ENCODE data around the gene IL1R2. TPM values are rescaled to one million over a fixed set of nuclear protein-coding genes. Genes with fewer than 3 reads are reported as not detected.

The IL1R2 gene
- total and polyA plus RNA-seq, 2 of the 13 experiments (the other 11 are each of a cell fraction or from before 2014, with no cell fraction given), result 3.6 to 7.3 TPM

DNA sequence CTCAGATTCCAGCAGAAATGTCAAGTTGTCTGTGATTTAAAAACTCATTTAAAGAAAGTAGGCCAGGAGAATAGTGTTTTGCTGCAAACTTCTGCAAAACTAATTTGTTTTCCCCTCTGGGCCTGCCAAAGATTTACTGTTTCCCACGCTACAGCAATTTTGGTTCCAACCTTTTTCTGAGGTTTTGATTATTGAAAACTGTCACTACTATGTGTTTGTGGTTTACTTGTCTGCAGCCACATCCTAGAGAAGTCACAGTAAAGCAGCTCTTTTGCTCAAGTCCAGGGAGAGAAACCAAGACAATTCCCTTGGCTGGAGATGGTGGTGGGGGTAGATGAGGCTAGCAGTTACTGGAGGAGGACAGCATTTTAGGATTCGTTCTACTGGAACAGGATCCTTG, 12.8 kb downstream of the IL1R2 start:
- H2AFZ ChIP-seq (ENCODE audit: low read length), result no peak overlapping the region
- H3K36me3 ChIP-seq (replicated peaks in 1 of 2; ENCODE audit: control insufficient read depth in 1 of 2, insufficient read depth in 2 of 2, low read length in 2 of 2), result no peaks in the 10 kb centered on the region
- H4K20me1 ChIP-seq (ENCODE audit: insufficient read depth, low read length), result no peaks in the 10 kb centered on the region
- no peaks in the 10 kb centered on the region for H3K27me3 ChIP-seq (ENCODE audit: control insufficient read depth in 1 of 2, insufficient read depth in 2 of 2, low read length in 2 of 2)
- in situ Hi-C loops (cut with HindIII; ENCODE audit: extremely low pct_ligation_motif_present, low pct_unique_long_range_greater_than_20kb) (no loop called here), intact Hi-C loops (cut with micrococcal nuclease; ENCODE audit: unreplicated experiment) (loop anchor here (5.0 kb wide), 1 partner anchor 353 kb away; the partner anchor contains the start of gene IL18R1)
- BruUV-seq (replicated peaks), result no TSS peak
- no peak overlapping the region for H3K9ac ChIP-seq (ENCODE audit: insufficient read depth, low read depth, low read length)
- no peak overlapping the region for H3K4me3 ChIP-seq (replicated peaks in 1 of 3; ENCODE audit: insufficient read depth in 1 of 3, low read depth in 2 of 3, low read length in 3 of 3)
- no peak overlapping the region for H3K4me2 ChIP-seq (ENCODE audit: low read depth, low read length)
- no peaks in the 10 kb centered on the region for H3K9me3 ChIP-seq (ENCODE audit: low read length)
- no peaks in the 10 kb centered on the region for H3K79me2 ChIP-seq (ENCODE audit: insufficient read depth, low read length)
- ATAC-seq (no peak), FAIRE-seq (no peak), DNase-seq (ENCODE audit: low spot score) (no peak)
- ChIA-PET CTCF (ENCODE audit: low intra/inter-chr PET ratio, low total read pairs) (no interaction called here), POLR2A (no interaction called here)
- 57% methylated on average over 2 of the region's 2 CpGs for WGBS (ENCODE audit: low lambda C conversion rate)
- peaks cover 31% of the 10 kb centered on the region for H3K4me1 ChIP-seq (ENCODE audit: insufficient read depth, low read length)
- TF ChIP-seq JARID2 (CRISPR knock-in tag; IDR thresholded peaks at IDR 0.05; ENCODE audit: insufficient replicate concordance) (no peak), U2AF2 (IDR thresholded peaks at IDR 0.05; ENCODE audit: low read depth, low read length) (no peak), NONO (IDR thresholded peaks at IDR 0.05) (no peak), NONO (CRISPR knock-in tag; conservative IDR thresholded peaks at IDR 0.05) (no peak), LCORL (IDR thresholded peaks at IDR 0.05) (no peak), LCORL (CRISPR knock-in tag; IDR thresholded peaks at IDR 0.05) (no peak), FOXJ3 (CRISPR knock-in tag; IDR thresholded peaks at IDR 0.05; ENCODE audit: borderline replicate concordance) (no peak)
- TF ChIP-seq, protein P1, sequence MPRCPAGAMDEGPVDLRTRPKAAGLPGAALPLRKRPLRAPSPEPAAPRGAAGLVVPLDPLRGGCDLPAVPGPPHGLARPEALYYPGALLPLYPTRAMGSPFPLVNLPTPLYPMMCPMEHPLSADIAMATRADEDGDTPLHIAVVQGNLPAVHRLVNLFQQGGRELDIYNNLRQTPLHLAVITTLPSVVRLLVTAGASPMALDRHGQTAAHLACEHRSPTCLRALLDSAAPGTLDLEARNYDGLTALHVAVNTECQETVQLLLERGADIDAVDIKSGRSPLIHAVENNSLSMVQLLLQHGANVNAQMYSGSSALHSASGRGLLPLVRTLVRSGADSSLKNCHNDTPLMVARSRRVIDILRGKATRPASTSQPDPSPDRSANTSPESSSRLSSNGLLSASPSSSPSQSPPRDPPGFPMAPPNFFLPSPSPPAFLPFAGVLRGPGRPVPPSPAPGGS (CRISPR knock-in tag; IDR thresholded peaks at IDR 0.05), result no peak
- H3K27ac ChIP-seq (ENCODE audit: extremely low read length, insufficient read depth, low read length), result no peak overlapping the region

DNA sequence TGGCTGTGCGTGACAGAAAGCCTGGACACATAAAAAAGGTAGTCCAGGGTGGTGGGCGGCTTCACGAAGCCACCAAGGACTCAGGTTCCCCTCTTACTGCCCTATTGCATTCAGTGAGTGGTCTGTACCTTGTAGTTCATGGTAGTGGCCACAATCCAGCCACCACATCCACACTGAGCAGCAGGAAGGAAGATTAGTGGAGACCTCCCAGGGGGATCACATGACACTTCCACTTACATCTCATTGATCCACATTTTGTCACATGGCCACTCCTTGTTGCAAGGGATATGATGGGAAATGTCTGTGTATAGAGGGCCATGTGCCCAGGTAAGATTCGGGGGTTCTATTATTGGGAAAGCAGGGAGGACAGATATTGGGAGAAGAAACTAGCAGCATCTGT, 13.7 kb downstream of the IL1R2 start:
- ChIA-PET CTCF (ENCODE audit: low intra/inter-chr PET ratio, low total read pairs) (interaction anchor here (0.6 to 2.7 kb wide), 4 partner anchors 15 to 350 kb away, joined by 3 to 25 read pairs (median 4); partner anchors contain the start of gene IL18R1), POLR2A (no interaction called here)
- H3K4me1 ChIP-seq (ENCODE audit: insufficient read depth, low read length), result peaks cover 22% of the 10 kb centered on the region
- WGBS (ENCODE audit: low lambda C conversion rate), result 80% methylated on average over 4 of the region's 4 CpGs
- no TSS peak for BruUV-seq (replicated peaks)
- no peak overlapping the region for H3K9ac ChIP-seq (ENCODE audit: insufficient read depth, low read depth, low read length)
- no peaks in the 10 kb centered on the region for H4K20me1 ChIP-seq (ENCODE audit: insufficient read depth, low read length)
- no peak overlapping the region for H3K4me2 ChIP-seq (ENCODE audit: low read depth, low read length)
- peak; percentile 60 for ATAC-seq
- no peaks in the 10 kb centered on the region for H3K36me3 ChIP-seq (replicated peaks in 1 of 2; ENCODE audit: control insufficient read depth in 1 of 2, insufficient read depth in 2 of 2, low read length in 2 of 2)
- DNase-seq (ENCODE audit: low spot score), result no peak
- no peaks in the 10 kb centered on the region for H3K9me3 ChIP-seq (ENCODE audit: low read length)
- H2AFZ ChIP-seq (ENCODE audit: low read length), result no peak overlapping the region
- no peaks in the 10 kb centered on the region for H3K79me2 ChIP-seq (ENCODE audit: insufficient read depth, low read length)
- no peak overlapping the region for H3K27ac ChIP-seq (ENCODE audit: extremely low read length, insufficient read depth, low read length)
- no peak for FAIRE-seq
- H3K27me3 ChIP-seq (ENCODE audit: control insufficient read depth in 1 of 2, insufficient read depth in 2 of 2, low read length in 2 of 2), result no peaks in the 10 kb centered on the region
- intact Hi-C loops (cut with micrococcal nuclease; ENCODE audit: unreplicated experiment) (no loop called here), in situ Hi-C loops (cut with HindIII; ENCODE audit: extremely low pct_ligation_motif_present, low pct_unique_long_range_greater_than_20kb) (loop anchor here (5.0 kb wide), 1 partner anchor 447 kb away; no protein-coding TSS in a partner anchor)
- no peak overlapping the region for H3K4me3 ChIP-seq (replicated peaks in 1 of 3; ENCODE audit: insufficient read depth in 1 of 3, low read depth in 2 of 3, low read length in 3 of 3)
- no peak for TF ChIP-seq RBFOX2 (IDR thresholded peaks at IDR 0.05; ENCODE audit: low read depth, low read length)
- 0 out of 2 replicates have a peak, but pooled peaks have one; percentile 25 for TF ChIP-seq RAD51 (IDR thresholded peaks at IDR 0.05; ENCODE audit: borderline replicate concordance)
- TF ChIP-seq, protein P2, sequence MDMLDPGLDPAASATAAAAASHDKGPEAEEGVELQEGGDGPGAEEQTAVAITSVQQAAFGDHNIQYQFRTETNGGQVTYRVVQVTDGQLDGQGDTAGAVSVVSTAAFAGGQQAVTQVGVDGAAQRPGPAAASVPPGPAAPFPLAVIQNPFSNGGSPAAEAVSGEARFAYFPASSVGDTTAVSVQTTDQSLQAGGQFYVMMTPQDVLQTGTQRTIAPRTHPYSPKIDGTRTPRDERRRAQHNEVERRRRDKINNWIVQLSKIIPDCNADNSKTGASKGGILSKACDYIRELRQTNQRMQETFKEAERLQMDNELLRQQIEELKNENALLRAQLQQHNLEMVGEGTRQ (IDR thresholded peaks at IDR 0.05; ENCODE audit: low read depth, low read length), result peak; percentile 58
- TF ChIP-seq, protein P2 (CRISPR knock-in tag; IDR thresholded peaks at IDR 0.05; ENCODE audit: borderline replicate concordance), result no peak
- TF ChIP-seq ZNF83 (CRISPR knock-in tag; IDR thresholded peaks at IDR 0.05; ENCODE audit: borderline replicate concordance), result no peak
- TF ChIP-seq CCDC6 (CRISPR knock-in tag; IDR thresholded peaks at IDR 0.05), result no peak
- TF ChIP-seq, protein P3, sequence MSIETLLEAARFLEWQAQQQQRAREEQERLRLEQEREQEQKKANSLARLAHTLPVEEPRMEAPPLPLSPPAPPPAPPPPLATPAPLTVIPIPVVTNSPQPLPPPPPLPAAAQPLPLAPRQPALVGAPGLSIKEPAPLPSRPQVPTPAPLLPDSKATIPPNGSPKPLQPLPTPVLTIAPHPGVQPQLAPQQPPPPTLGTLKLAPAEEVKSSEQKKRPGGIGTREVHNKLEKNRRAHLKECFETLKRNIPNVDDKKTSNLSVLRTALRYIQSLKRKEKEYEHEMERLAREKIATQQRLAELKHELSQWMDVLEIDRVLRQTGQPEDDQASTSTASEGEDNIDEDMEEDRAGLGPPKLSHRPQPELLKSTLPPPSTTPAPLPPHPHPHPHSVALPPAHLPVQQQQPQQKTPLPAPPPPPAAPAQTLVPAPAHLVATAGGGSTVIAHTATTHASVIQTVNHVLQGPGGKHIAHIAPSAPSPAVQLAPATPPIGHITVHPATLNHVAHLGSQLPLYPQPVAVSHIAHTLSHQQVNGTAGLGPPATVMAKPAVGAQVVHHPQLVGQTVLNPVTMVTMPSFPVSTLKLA (IDR thresholded peaks at IDR 0.05), result peak; percentile 61
- no peak for TF ChIP-seq ZIK1 (CRISPR knock-in tag; IDR thresholded peaks at IDR 0.05; ENCODE audit: borderline replicate concordance, low read depth)
